ENCODE data around the gene AQP5. TPM values are rescaled to one million over a fixed set of nuclear protein-coding genes. Genes with fewer than 3 reads are reported as not detected.

AQP5 gene
- total and polyA plus RNA-seq, 5 donors, result 2.0 to 7.0 (median 3.3) TPM

GRCh38 chr12:49922349-49923034 lies 39.2 kb upstream of the AQP5 start:
- ATAC-seq, result peak; percentile 77 to 86
- no peaks in the 10 kb centered on the region for H3K27me3 ChIP-seq (ENCODE audit: control insufficient read depth, insufficient read depth)
- peak; percentile 75 to 92 (median 91) for DNase-seq
- H3K4me3 ChIP-seq (ENCODE audit: low read length), result no peak overlapping the region
- H3K9me3 ChIP-seq (ENCODE audit: control insufficient read depth, low read length), result no peaks in the 10 kb centered on the region
- peak overlapping the region; percentile 69 for H3K27ac ChIP-seq (ENCODE audit: low read length)
- H3K4me1 ChIP-seq (ENCODE audit: control insufficient read depth, insufficient read depth, low read length), result peaks cover 2% of the 10 kb centered on the region
- intact Hi-C loops (cut with DNase I), result no loop called here
- 43% methylated on average over 12 of the region's 12 CpGs for WGBS

DNA sequence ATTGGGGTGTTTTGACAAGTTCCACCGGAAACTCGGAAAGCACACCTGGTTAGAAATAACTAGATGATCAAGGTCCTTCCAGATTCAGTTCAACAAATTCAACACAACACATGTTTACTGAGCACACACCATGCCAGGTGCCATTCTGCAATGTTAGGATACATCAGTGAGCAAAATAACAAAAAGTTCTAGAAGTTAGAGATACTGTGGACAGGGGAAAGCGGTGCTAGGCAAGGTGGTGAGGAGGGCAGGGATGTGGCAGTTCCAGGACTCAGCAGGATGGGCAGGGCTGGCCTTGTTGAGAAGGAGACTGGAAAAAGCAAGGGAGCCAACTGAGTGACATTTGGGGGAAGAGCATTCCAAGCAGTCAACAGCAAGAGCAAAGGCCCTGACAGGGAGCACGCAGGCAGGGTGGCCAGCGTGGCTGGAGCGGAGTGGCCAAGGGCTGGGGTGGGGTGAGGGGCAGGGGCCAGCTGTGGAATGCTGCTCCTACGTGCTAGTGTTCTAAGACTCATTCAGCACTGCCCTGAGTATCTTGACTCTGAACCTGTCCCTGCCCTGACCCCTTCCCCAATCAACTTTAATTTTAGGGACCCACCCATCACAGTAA lies 38.5 kb upstream of the AQP5 start:
- 62% methylated on average over 7 of the region's 7 CpGs for WGBS
- DNase-seq (peak; percentile 79 to 92 (median 92)), ATAC-seq (peak; percentile 83 to 89)
- Histone ChIP-seq H3K27ac (ENCODE audit: low read length) (peak overlapping the region; percentile 69), H3K4me3 (ENCODE audit: low read length) (no peak overlapping the region), H3K9me3 (ENCODE audit: control insufficient read depth, low read length) (no peaks in the 10 kb centered on the region), H3K27me3 (ENCODE audit: control insufficient read depth, insufficient read depth) (no peaks in the 10 kb centered on the region), H3K4me1 (ENCODE audit: control insufficient read depth, insufficient read depth, low read length) (peaks cover 2% of the 10 kb centered on the region)
- intact Hi-C loops (cut with DNase I), result no loop called here

DNA sequence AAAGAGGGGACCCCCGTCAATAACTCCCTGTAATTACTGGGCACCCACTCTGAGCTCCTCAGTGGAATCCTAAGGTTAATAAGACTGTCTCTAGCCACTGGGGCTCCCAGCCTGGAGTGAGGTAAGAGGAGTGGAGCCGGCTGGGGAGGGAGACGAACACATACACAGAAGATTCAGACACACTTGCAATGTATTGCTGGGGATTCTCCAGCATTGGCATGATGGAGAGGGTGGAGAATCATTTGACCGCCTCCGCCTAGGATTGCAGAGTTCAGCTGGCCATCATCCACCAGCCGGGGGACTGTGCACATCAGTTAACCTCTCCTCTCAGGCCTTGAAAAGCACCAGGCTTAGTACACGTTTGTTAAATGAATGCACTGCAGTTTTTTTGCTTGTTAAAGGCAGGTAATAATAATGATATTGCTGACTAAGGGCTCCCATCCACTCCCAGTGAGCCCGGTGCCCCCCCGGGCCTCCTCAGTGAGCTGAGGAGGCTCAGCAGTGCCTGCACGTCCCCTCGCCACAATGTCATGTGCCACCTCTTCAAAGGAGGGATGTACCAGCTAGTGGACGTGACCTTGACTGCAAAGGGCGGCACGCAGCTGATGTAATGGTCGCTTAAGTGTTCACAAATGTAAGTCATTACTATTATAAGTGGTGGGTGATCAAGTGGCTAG lies 37.7 kb upstream of the AQP5 start:
- Histone ChIP-seq H3K27me3 (ENCODE audit: control insufficient read depth, insufficient read depth) (no peaks in the 10 kb centered on the region), H3K4me3 (ENCODE audit: low read length) (no peak overlapping the region), H3K27ac (ENCODE audit: low read length) (peak overlapping the region; percentile 14), H3K9me3 (ENCODE audit: control insufficient read depth, low read length) (no peaks in the 10 kb centered on the region), H3K4me1 (ENCODE audit: control insufficient read depth, insufficient read depth, low read length) (peaks cover 2% of the 10 kb centered on the region)
- 75% methylated on average over 15 of the region's 15 CpGs for WGBS
- intact Hi-C loops (cut with DNase I), result no loop called here
- DNase-seq (peak; percentile 63 to 80 (median 73)), ATAC-seq (peak; percentile 38 to 44)

DNA sequence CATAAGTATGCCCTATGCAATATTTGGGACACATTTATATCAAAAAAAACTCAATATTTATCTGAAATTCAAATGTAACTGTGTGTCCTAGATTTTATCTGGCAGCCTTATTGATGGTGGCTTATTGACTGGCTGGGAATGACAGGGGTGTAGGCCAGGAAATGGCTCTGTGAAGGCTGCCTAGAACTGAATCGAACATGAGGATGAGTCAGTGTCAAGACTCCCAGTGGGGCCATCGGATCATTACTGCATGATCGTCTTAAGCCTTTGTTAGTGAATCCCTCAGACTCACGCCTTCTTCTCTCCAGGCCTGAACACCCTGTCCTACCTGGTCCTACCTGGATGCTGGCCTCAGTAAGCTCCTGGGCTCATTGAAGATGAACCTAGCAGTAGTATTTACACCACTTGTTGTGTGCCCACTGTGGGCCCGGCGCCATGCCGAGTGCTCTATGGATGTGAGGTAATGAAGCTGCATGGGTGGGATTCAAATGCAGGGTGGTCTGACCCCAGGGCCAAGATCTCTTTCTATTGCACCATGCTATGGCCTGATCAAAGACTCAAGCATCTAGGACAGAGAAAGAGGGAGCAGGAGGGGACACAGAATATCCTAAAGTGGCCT lies 36.9 kb upstream of the AQP5 start:
- intact Hi-C loops (cut with DNase I), result no loop called here
- no peak for DNase-seq
- WGBS, result 77% methylated on average over 7 of the region's 7 CpGs
- H3K9me3 ChIP-seq (ENCODE audit: control insufficient read depth, low read length), result no peaks in the 10 kb centered on the region
- peaks cover 4% of the 10 kb centered on the region for H3K4me1 ChIP-seq (ENCODE audit: control insufficient read depth, insufficient read depth, low read length)
- H3K27ac ChIP-seq (ENCODE audit: low read length), result no peak overlapping the region
- H3K4me3 ChIP-seq (ENCODE audit: low read length), result no peak overlapping the region
- ATAC-seq, result no peak
- H3K27me3 ChIP-seq (ENCODE audit: control insufficient read depth, insufficient read depth), result no peaks in the 10 kb centered on the region

DNA sequence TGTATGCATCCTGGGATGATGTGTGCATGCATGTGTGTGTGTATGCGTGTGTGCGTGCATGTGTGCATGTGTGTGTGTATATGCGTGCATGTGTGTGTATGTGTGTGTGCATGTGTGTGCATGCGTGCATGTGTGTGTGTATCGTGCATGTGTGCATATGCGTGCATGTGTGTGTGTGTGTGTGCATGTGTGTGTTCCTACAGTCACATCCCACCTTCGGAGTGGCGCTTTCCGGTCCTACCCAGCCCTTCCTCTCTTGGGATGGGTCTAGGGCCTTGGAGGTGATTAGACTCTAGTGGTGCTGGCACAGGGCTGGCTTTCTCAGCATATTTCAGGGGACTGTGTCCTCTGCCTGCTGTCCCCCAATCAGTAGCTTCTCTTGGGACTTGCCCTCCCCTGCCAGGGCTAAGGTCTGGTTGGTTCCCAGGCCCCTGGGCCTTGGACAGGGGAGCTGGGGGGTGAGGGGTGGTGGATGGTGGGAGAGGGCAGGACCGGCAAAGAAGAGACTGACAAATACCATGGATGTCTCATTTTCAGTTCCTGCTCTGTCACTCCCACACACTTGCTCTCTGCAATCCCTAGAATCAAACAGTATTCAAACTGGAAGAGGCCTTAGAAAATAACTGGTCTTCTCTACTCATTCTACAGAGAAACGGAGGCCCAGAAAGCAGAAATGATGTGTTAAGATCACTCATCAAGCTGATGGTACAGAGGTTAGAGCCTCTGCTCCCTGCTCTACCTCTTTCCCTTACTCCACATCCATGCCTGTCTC lies 36.1 kb upstream of the AQP5 start:
- Histone ChIP-seq H3K4me1 (ENCODE audit: control insufficient read depth, insufficient read depth, low read length) (peaks cover 5% of the 10 kb centered on the region), H3K27ac (ENCODE audit: low read length) (no peak overlapping the region), H3K4me3 (ENCODE audit: low read length) (no peak overlapping the region), H3K9me3 (ENCODE audit: control insufficient read depth, low read length) (no peaks in the 10 kb centered on the region), H3K27me3 (ENCODE audit: control insufficient read depth, insufficient read depth) (no peaks in the 10 kb centered on the region)
- 86% methylated on average over 11 of the region's 11 CpGs for WGBS
- DNase-seq (no peak), ATAC-seq (no peak)
- intact Hi-C loops (cut with DNase I), result no loop called here

- Histone ChIP-seq H3K9me3 (ENCODE audit: control insufficient read depth, low read length) (no peaks in the 10 kb centered on the region), H3K4me3 (ENCODE audit: low read length) (no peak overlapping the region), H3K4me1 (ENCODE audit: control insufficient read depth, insufficient read depth, low read length) (peaks cover 5% of the 10 kb centered on the region), H3K27me3 (ENCODE audit: control insufficient read depth, insufficient read depth) (no peaks in the 10 kb centered on the region), H3K27ac (ENCODE audit: low read length) (no peak overlapping the region)
- no peak for ATAC-seq
- no peak for DNase-seq
- WGBS, result 96% methylated on average over 6 of the region's 6 CpGs
- intact Hi-C loops (cut with DNase I), result no loop called here
These were observed 33.2 kb upstream of the AQP5 start for GRCh38 chr12:49928471-49928870.

GRCh38 chr12:49929581-49929980 lies 32.1 kb upstream of the AQP5 start:
- WGBS, result 85% methylated on average over 7 of the region's 7 CpGs
- no peak for ATAC-seq
- H3K4me3 ChIP-seq (ENCODE audit: low read length), result no peak overlapping the region

GRCh38 chr12:49930515-49931288 lies 31.0 kb upstream of the AQP5 start:
- ATAC-seq, result peak; percentile 53 to 74
- H3K4me1 ChIP-seq (ENCODE audit: control insufficient read depth, insufficient read depth, low read length), result peaks cover 5% of the 10 kb centered on the region
- no peak for DNase-seq
- 59% methylated on average over 3 of the region's 3 CpGs for WGBS
- no peak overlapping the region for H3K4me3 ChIP-seq (ENCODE audit: low read length)
- intact Hi-C loops (cut with DNase I), result no loop called here
- H3K27me3 ChIP-seq (ENCODE audit: control insufficient read depth, insufficient read depth), result no peaks in the 10 kb centered on the region
- H3K9me3 ChIP-seq (ENCODE audit: control insufficient read depth, low read length), result no peaks in the 10 kb centered on the region
- no peak overlapping the region for H3K27ac ChIP-seq (ENCODE audit: low read length)

More at GRCh38 chr12:49929581-49929980, 32.1 kb upstream of the AQP5 start:
- Histone ChIP-seq H3K9me3 (ENCODE audit: control insufficient read depth, low read length) (no peaks in the 10 kb centered on the region), H3K27ac (ENCODE audit: low read length) (no peak overlapping the region), H3K4me1 (ENCODE audit: control insufficient read depth, insufficient read depth, low read length) (peaks cover 5% of the 10 kb centered on the region), H3K27me3 (ENCODE audit: control insufficient read depth, insufficient read depth) (no peaks in the 10 kb centered on the region)
- intact Hi-C loops (cut with DNase I), result no loop called here
- no peak for DNase-seq

DNA sequence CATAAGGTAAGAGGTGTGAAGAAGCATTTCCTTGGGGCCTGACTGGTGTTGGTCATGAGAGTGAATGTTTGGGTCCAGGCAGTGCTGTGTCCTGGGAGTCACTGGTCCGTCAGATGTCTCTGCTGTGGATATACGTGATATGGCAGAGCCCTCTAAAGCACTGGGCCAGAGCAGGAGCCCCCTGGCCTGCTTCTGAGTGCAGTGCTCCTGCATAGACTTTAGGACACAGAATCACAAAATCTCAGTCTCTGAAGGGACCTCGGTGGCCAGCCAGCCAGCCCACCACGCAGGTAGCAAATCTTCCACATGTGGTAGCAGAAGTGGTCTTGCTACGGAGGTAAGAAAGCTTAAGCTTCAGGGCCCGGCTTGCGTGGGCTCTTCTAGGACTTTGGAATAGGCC lies 29.6 kb upstream of the AQP5 start:
- H3K4me3 ChIP-seq (ENCODE audit: low read length), result no peak overlapping the region
- ATAC-seq (no peak), DNase-seq (no peak)
- H3K4me1 ChIP-seq (ENCODE audit: control insufficient read depth, insufficient read depth, low read length), result peaks cover 5% of the 10 kb centered on the region
- H3K9me3 ChIP-seq (ENCODE audit: control insufficient read depth, low read length), result no peaks in the 10 kb centered on the region
- H3K27me3 ChIP-seq (ENCODE audit: control insufficient read depth, insufficient read depth), result no peaks in the 10 kb centered on the region
- intact Hi-C loops (cut with DNase I), result no loop called here
- WGBS, result 71% methylated on average over 7 of the region's 7 CpGs
- H3K27ac ChIP-seq (ENCODE audit: low read length), result no peak overlapping the region

DNA sequence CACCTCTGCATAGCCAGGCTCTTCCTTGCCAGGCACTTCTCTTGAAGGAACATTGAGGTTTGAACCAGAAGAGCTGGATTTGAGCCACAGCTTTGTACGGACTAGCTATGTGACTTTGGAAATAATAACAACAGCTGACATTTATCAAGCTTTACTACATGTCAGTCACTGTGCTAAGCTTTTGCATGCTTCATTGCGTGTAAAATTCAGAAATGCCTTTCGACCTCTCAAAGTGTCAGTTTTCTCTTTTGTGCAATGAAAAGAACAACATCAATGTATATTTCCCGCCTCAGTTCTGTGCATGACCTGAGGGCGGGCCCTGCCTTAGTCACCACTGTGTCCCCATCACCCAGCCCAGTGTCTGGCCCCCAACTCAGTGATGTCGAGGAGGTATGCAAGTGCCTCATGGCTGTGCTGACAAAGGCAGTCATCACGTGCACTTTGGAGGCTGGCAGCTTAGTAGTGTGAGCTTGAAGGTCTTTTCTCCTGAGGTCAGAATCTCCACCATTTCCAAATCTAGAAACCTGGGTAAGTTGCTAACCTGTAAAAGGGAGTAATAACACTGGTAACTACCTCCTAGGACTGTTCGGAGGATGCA lies 29.0 kb upstream of the AQP5 start:
- no peak overlapping the region for H3K4me3 ChIP-seq (ENCODE audit: low read length)
- WGBS, result 70% methylated on average over 8 of the region's 8 CpGs
- no peak overlapping the region for H3K27ac ChIP-seq (ENCODE audit: low read length)
- H3K9me3 ChIP-seq (ENCODE audit: control insufficient read depth, low read length), result no peaks in the 10 kb centered on the region
- intact Hi-C loops (cut with DNase I), result no loop called here
- no peaks in the 10 kb centered on the region for H3K27me3 ChIP-seq (ENCODE audit: control insufficient read depth, insufficient read depth)
- DNase-seq, result no peak
- H3K4me1 ChIP-seq (ENCODE audit: control insufficient read depth, insufficient read depth, low read length), result peaks cover 5% of the 10 kb centered on the region
- no peak for ATAC-seq

Measured in right cardiac atrium (tissue), 5 donors.